Colonic mucosa (tissue), 4 donors: ENCODE measurements around the gene GOLPH3L. TPM values are rescaled to one million over a fixed set of nuclear protein-coding genes. Genes with fewer than 3 reads are reported as not detected.
"Not testable (repeated sequence)": the region's sequence is repeated elsewhere in the genome, so short reads cannot be mapped to it uniquely, and the experiment has no call there.

Experiments
- DNase-seq: peaks from one replicate; pipeline ENCODE4 v3.0.0-alpha.2; 2020
- H3K27ac ChIP-seq: fragments of 200-600 bp; one replicate; pipeline ENCODE4 v1.8.0; 2021
- H3K27me3 ChIP-seq: fragments of 200-600 bp; one replicate; pipeline ENCODE4 v1.8.0; 2021
- H3K36me3 ChIP-seq: fragments of 200-600 bp; one replicate; pipeline ENCODE4 v1.8.0; 2021
- H3K4me1 ChIP-seq: fragments of 200-600 bp; one replicate; pipeline ENCODE4 v1.8.0; 2021; ENCODE audit warnings: mild to moderate bottlenecking
- H3K4me3 ChIP-seq: fragments of 200-600 bp; one replicate; pipeline ENCODE4 v1.8.0; 2021
- H3K9ac ChIP-seq, 2 donors: one replicate each; pipeline ENCODE4 v1.7.0; 2013; ENCODE audit warnings: control low read depth in 2 of 2, low read depth in 2 of 2, low read length in 2 of 2
- H3K9me3 ChIP-seq: fragments of 200-600 bp; one replicate; pipeline ENCODE4 v1.8.0; 2021
- intact Hi-C: fragments of 100-400 bp; cut with DNase I; formaldehyde crosslinking; loops from one replicate; pipeline ENCODE4 v1.14.1; 2022
- total RNA-seq, 2 donors: library from RNA; stranded (reverse); fragmentation: NEBNext Ultra II Directional in 1 of 2; extraction: Animal tissue kit (Norgen Biotek cat#: 25700) in 1 of 2; gene quantifications; one replicate each; pipeline ENCODE4 v1.2.1, GENCODE V29; 2021
- TF ChIP-seq, protein P1 (sequence below): fragments of 200-600 bp; IDR thresholded peaks from one replicate; pipeline ENCODE4 v1.8.0; 2022; ENCODE audit warnings: antibody characterized with exemption, mild to moderate bottlenecking
- donor health status: healthy.
- donor health status: DM: no; HTN: no; CAD: no.
- donor health status: DM: no; HTN: no; CAD: no.

The GOLPH3L gene
- total RNA-seq, 2 donors from 2014 or later: 70.0 to 101 TPM

GRCh38 chr1:150650193-150650592, 46.8 kb downstream of the GOLPH3L start:
- intact Hi-C loops: no loop called here
- Histone ChIP-seq H3K36me3 (peaks cover 9% of the 10 kb centered on the region), H3K27me3 (no peaks in the 10 kb centered on the region), H3K27ac (no peak overlapping the region), H3K9ac (peak overlapping the region in 1 of 2 donors; percentile 29), H3K9me3 (no peaks in the 10 kb centered on the region), H3K4me1 (no peaks in the 10 kb centered on the region), H3K4me3 (no peak overlapping the region)
- DNase-seq: peak; percentile 53
- TF ChIP-seq, protein P1, sequence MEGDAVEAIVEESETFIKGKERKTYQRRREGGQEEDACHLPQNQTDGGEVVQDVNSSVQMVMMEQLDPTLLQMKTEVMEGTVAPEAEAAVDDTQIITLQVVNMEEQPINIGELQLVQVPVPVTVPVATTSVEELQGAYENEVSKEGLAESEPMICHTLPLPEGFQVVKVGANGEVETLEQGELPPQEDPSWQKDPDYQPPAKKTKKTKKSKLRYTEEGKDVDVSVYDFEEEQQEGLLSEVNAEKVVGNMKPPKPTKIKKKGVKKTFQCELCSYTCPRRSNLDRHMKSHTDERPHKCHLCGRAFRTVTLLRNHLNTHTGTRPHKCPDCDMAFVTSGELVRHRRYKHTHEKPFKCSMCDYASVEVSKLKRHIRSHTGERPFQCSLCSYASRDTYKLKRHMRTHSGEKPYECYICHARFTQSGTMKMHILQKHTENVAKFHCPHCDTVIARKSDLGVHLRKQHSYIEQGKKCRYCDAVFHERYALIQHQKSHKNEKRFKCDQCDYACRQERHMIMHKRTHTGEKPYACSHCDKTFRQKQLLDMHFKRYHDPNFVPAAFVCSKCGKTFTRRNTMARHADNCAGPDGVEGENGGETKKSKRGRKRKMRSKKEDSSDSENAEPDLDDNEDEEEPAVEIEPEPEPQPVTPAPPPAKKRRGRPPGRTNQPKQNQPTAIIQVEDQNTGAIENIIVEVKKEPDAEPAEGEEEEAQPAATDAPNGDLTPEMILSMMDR: no peak

- H3K4me3 ChIP-seq: no peak overlapping the region
- H3K36me3 ChIP-seq: peaks cover 9% of the 10 kb centered on the region
- H3K27me3 ChIP-seq: no peaks in the 10 kb centered on the region
- no peaks in the 10 kb centered on the region for H3K4me1 ChIP-seq
- intact Hi-C loops: no loop called here
- DNase-seq: no peak
- peak overlapping the region in 1 of 2 donors; percentile 19 for H3K9ac ChIP-seq
- no peaks in the 10 kb centered on the region for H3K9me3 ChIP-seq
- TF ChIP-seq, protein P1: no peak
- H3K27ac ChIP-seq: no peak overlapping the region
Measured at GRCh38 chr1:150649441-150650075, 47.4 kb downstream of the GOLPH3L start.

GRCh38 chr1:150642296-150642695, 54.7 kb downstream of the GOLPH3L start:
- Histone ChIP-seq H3K9ac (no peak overlapping the region), H3K9me3 (no peaks in the 10 kb centered on the region), H3K27me3 (no peaks in the 10 kb centered on the region), H3K4me3 (no peak overlapping the region), H3K4me1 (no peaks in the 10 kb centered on the region), H3K36me3 (peaks cover 1% of the 10 kb centered on the region), H3K27ac (no peak overlapping the region)
- no peak for DNase-seq
- intact Hi-C loops: no loop called here
- TF ChIP-seq, protein P1: no peak

DNA sequence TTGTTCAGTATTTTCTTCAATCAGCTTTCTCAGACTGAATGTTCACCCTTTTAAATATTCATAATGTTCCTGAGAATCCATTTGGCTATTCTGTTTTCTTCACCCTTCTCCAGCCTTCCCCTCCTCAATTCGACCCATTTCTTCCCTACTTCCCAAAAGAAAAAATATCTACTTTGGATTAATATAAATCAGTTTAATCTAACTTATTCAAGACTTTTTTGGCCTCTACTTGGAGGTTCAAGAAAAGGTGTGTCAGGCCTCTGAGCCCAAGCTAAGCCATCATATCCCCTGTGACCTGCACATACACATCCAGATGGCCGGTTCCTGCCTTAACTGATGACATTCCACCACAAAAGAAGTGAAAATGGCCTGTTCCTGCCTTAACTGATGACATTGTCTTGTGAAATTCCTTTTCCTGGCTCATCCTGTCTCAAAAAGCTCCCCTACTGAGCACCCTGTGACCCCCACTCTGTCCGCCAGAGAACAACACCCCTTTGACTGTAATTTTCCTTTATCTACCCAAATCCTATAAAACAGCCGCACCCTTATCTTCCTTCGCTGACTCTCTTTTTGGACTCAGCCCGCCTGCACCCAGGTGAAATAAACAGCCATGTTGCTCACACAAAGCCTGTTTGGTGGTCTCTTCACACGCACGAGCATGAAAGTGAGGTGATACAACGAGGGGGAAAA, 55.7 kb downstream of the GOLPH3L start:
- H3K27ac ChIP-seq, H3K36me3 ChIP-seq, H3K4me3 ChIP-seq, H3K9me3 ChIP-seq, H3K27me3 ChIP-seq, intact Hi-C loops, DNase-seq, H3K9ac ChIP-seq, H3K4me1 ChIP-seq: not testable (repeated sequence)

DNA sequence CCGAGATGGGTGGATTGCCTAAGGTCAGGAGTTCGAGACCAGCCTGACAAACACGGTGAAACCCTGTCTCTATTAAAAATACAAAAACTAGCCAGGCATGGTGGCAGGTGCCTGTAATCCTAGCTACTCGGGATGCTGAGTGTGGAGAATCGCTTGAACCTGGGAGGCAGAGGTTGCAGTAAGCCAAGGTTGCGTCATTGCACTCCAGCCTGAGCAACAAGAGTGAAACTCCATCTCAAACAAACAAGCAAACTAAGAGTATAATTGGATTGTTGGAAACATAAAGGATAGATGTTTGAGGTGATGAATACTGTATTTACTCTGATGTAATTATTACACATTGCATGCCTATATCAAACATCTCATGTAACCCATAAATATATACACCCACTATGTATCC, 58.5 kb downstream of the GOLPH3L start:
- H3K27ac ChIP-seq, H3K4me3 ChIP-seq, H3K9ac ChIP-seq, H3K36me3 ChIP-seq, intact Hi-C loops, H3K9me3 ChIP-seq, H3K27me3 ChIP-seq, H3K4me1 ChIP-seq, DNase-seq: not testable (repeated sequence)

DNA sequence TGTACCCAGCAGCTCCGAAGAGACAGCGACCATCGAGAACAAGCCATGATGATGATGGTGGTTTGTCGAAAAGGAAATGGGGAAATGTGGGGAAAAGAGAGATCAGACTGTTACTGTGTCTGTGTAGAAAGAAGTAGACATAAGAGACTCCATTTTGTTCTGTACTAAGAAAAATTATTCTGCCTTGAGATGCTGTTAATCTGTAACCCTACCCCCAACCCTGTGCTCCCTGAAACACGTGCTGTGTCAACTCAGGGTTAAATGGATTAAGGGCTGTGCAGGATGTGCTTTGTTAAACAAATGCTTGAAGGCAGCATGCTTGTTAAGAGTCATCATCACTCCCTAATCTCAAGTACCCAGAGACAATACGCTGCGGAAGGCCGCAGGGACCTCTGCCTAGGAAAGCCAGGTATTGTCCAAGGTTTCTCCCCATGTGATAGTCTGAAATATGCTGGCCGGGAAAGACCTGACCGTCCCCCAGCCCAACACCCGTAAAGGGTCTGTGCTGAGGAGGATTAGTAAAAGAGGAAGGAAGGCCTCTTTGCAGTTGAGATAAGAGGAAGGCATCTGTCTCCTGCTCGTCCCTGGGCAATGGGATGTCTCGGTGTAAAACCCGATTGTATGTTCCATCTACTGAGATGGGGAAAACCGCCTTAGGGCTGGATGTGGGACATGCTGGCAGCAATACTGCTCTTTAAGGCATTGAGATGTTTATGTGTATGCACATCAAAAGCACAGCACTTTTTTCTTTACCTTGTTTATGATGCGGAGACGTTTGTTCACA, 61.9 kb downstream of the GOLPH3L start:
- H3K9ac ChIP-seq, H3K4me3 ChIP-seq, intact Hi-C loops, H3K4me1 ChIP-seq, H3K9me3 ChIP-seq, H3K36me3 ChIP-seq, DNase-seq, H3K27ac ChIP-seq, H3K27me3 ChIP-seq: not testable (repeated sequence)
